Activated naive CD4-positive, alpha-beta T cell (primary cell): Measurements from ENCODE around the gene GATD1.

Experiments used
- DNase-seq, 4 experiments: peaks; one replicate each; lab custom pipeline; 2025; lab: John Stamatoyannopoulos, UW

GATD1 gene

GRCh38 chr11:778976-779954 is 2.0 kb upstream of the GATD1 start:
- DNase-seq = no peak

- no peak for DNase-seq
These were observed 563 bp downstream of the GATD1 start for GRCh38 chr11:776561-777287.

GRCh38 chr11:776263-776560 is 1.1 kb downstream of the GATD1 start:
- DNase-seq = no peak

GRCh38 chr11:774873-775592 is 2.3 kb downstream of the GATD1 start:
- DNase-seq = no peak

GRCh38 chr11:773830-774229 is 3.5 kb downstream of the GATD1 start:
- no peak for DNase-seq

GRCh38 chr11:773425-773824 is 3.9 kb downstream of the GATD1 start:
- DNase-seq = no peak

- DNase-seq = no peak
These were observed 4.6 kb downstream of the GATD1 start for GRCh38 chr11:772429-773390.

- no peak for DNase-seq
These were observed 5.6 kb downstream of the GATD1 start for GRCh38 chr11:771617-772204.

- no peak for DNase-seq
These were observed 6.4 kb downstream of the GATD1 start for GRCh38 chr11:770642-771616.

- DNase-seq = no peak
These were observed 7.2 kb downstream of the GATD1 start for GRCh38 chr11:769887-770641.

GRCh38 chr11:767238-767637 is 10.0 kb downstream of the GATD1 start:
- no peak for DNase-seq

GRCh38 chr11:766936-767210 is 10.4 kb downstream of the GATD1 start:
- DNase-seq = no peak

- DNase-seq = no peak
These were observed 11.0 kb downstream of the GATD1 start for GRCh38 chr11:766106-766935.

GRCh38 chr11:765802-766091 is 11.5 kb downstream of the GATD1 start:
- DNase-seq = no peak

- peak in 2 of 4 experiments; percentile 46 to 61 for DNase-seq
These were observed 12.1 kb downstream of the GATD1 start for GRCh38 chr11:765025-765801.

GRCh38 chr11:764322-765024 is 12.8 kb downstream of the GATD1 start:
- no peak for DNase-seq
